ENCODE results near the gene MX1. TPM values are rescaled to one million over a fixed set of nuclear protein-coding genes. Genes with fewer than 3 reads are reported as not detected.

The MX1 gene
- total and polyA plus RNA-seq, 2 of the 13 experiments (the other 11 are each of a cell fraction or from before 2014, with no cell fraction given), result 2.6 to 5.8 TPM

DNA sequence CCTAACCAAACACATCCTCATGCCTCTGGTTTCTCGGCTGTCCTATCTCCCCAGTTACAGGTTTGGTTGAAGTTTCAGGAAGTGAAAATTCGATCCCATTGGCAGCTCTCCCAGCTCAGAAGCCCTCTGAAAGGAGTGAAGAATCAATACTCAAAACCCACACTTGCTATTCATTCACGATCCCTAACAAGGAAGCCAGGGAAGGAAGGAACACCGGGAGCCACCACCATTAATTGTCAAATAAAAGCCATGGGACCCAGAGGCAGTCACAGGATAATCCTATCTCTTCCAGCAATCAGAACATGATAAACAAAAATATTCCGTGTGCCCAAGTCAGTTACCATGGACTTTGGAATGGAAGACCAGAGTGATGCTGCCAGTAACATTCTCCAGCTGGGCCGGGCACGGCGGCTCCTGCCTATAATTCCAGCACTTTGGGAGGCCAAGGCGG lies 74.9 kb downstream of the MX1 start:
- Histone ChIP-seq H4K20me1 (ENCODE audit: insufficient read depth, low read length) (no peaks in the 10 kb centered on the region), H3K4me1 (ENCODE audit: insufficient read depth, low read length) (peaks cover 58% of the 10 kb centered on the region), H3K27ac (ENCODE audit: extremely low read length, insufficient read depth, low read length) (no peak overlapping the region), H3K36me3 (replicated peaks in 1 of 2; ENCODE audit: control insufficient read depth in 1 of 2, insufficient read depth in 2 of 2, low read length in 2 of 2) (no peaks in the 10 kb centered on the region), H3K4me2 (ENCODE audit: low read depth, low read length) (peak overlapping the region; percentile 41), H3K27me3 (ENCODE audit: control insufficient read depth in 1 of 2, insufficient read depth in 2 of 2, low read length in 2 of 2) (peaks cover 0 to 4% of the 10 kb centered on the region in 2 experiments; a peak in 1 of 5 replicates), H3K9ac (ENCODE audit: insufficient read depth, low read depth, low read length) (no peak overlapping the region), H3K9me3 (ENCODE audit: low read length) (no peaks in the 10 kb centered on the region), H3K4me3 (replicated peaks in 1 of 3; ENCODE audit: insufficient read depth in 1 of 3, low read depth in 2 of 3, low read length in 3 of 3) (no peak overlapping the region), H2AFZ (ENCODE audit: low read length) (no peak overlapping the region), H3K79me2 (ENCODE audit: insufficient read depth, low read length) (no peaks in the 10 kb centered on the region)
- ChIA-PET CTCF (ENCODE audit: low intra/inter-chr PET ratio, low total read pairs) (no interaction called here), POLR2A (no interaction called here)
- FAIRE-seq, result no peak
- in situ Hi-C loops (cut with HindIII; ENCODE audit: extremely low pct_ligation_motif_present, low pct_unique_long_range_greater_than_20kb), result no loop called here
- peak; percentile 31 for DNase-seq (ENCODE audit: low spot score)
- intact Hi-C loops (cut with micrococcal nuclease; ENCODE audit: unreplicated experiment), result no loop called here
- ATAC-seq, result no peak
- WGBS (ENCODE audit: low lambda C conversion rate), result 5% methylated on average over 9 of the region's 9 CpGs
- no TSS peak for BruUV-seq (replicated peaks)
- 0 out of 2 replicates have a peak, but pooled peaks have one; percentile 21 for TF ChIP-seq PHF21A (CRISPR knock-in tag; IDR thresholded peaks at IDR 0.05)
- TF ChIP-seq KIAA2018 (CRISPR knock-in tag; IDR thresholded peaks at IDR 0.05; ENCODE audit: borderline replicate concordance), result no peak
- TF ChIP-seq, protein P1, sequence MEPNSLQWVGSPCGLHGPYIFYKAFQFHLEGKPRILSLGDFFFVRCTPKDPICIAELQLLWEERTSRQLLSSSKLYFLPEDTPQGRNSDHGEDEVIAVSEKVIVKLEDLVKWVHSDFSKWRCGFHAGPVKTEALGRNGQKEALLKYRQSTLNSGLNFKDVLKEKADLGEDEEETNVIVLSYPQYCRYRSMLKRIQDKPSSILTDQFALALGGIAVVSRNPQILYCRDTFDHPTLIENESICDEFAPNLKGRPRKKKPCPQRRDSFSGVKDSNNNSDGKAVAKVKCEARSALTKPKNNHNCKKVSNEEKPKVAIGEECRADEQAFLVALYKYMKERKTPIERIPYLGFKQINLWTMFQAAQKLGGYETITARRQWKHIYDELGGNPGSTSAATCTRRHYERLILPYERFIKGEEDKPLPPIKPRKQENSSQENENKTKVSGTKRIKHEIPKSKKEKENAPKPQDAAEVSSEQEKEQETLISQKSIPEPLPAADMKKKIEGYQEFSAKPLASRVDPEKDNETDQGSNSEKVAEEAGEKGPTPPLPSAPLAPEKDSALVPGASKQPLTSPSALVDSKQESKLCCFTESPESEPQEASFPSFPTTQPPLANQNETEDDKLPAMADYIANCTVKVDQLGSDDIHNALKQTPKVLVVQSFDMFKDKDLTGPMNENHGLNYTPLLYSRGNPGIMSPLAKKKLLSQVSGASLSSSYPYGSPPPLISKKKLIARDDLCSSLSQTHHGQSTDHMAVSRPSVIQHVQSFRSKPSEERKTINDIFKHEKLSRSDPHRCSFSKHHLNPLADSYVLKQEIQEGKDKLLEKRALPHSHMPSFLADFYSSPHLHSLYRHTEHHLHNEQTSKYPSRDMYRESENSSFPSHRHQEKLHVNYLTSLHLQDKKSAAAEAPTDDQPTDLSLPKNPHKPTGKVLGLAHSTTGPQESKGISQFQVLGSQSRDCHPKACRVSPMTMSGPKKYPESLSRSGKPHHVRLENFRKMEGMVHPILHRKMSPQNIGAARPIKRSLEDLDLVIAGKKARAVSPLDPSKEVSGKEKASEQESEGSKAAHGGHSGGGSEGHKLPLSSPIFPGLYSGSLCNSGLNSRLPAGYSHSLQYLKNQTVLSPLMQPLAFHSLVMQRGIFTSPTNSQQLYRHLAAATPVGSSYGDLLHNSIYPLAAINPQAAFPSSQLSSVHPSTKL (CRISPR knock-in tag; IDR thresholded peaks at IDR 0.05), result peak; percentile 33; the same call in 1 of the 2 replicates
- TF ChIP-seq, protein P2, sequence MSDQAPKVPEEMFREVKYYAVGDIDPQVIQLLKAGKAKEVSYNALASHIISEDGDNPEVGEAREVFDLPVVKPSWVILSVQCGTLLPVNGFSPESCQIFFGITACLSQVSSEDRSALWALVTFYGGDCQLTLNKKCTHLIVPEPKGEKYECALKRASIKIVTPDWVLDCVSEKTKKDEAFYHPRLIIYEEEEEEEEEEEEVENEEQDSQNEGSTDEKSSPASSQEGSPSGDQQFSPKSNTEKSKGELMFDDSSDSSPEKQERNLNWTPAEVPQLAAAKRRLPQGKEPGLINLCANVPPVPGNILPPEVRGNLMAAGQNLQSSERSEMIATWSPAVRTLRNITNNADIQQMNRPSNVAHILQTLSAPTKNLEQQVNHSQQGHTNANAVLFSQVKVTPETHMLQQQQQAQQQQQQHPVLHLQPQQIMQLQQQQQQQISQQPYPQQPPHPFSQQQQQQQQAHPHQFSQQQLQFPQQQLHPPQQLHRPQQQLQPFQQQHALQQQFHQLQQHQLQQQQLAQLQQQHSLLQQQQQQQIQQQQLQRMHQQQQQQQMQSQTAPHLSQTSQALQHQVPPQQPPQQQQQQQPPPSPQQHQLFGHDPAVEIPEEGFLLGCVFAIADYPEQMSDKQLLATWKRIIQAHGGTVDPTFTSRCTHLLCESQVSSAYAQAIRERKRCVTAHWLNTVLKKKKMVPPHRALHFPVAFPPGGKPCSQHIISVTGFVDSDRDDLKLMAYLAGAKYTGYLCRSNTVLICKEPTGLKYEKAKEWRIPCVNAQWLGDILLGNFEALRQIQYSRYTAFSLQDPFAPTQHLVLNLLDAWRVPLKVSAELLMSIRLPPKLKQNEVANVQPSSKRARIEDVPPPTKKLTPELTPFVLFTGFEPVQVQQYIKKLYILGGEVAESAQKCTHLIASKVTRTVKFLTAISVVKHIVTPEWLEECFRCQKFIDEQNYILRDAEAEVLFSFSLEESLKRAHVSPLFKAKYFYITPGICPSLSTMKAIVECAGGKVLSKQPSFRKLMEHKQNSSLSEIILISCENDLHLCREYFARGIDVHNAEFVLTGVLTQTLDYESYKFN (CRISPR knock-in tag; conservative IDR thresholded peaks at IDR 0.05), result 0 out of 2 replicates have a peak, but pooled peaks have one; percentile 36
- TF ChIP-seq TBX2 (CRISPR knock-in tag; IDR thresholded peaks at IDR 0.05; ENCODE audit: borderline replicate concordance), result 0 out of 2 replicates have a peak, but pooled peaks have one; percentile 23
- TF ChIP-seq ELF1 (CRISPR knock-in tag; IDR thresholded peaks at IDR 0.05), result peak; percentile 32; the same call in 1 of the 2 replicates
- TF ChIP-seq GTF2F1 (IDR thresholded peaks at IDR 0.05; ENCODE audit: low read length), result no peak

Data from HepG2 (cell line).